ENCODE measurements around the gene TMEM74B.

Gene TMEM74B

GRCh38 chr20:1184260-1184637 is 532 bp downstream of the TMEM74B start:
- H3K4me3 ChIP-seq (ENCODE audit: low read length), result no peak overlapping the region

GRCh38 chr20:1183153-1183552 is 1.6 kb downstream of the TMEM74B start:
- no peak overlapping the region for H3K9ac ChIP-seq (ENCODE audit: low read length)
- H3K27me3 ChIP-seq (replicated peaks; ENCODE audit: insufficient read depth, low read length), result no peaks in the 10 kb centered on the region
- H3F3A ChIP-seq (ENCODE audit: insufficient read depth, low read length), result no peaks in the 10 kb centered on the region
- no peak overlapping the region for H2AFZ ChIP-seq (ENCODE audit: low read length)
- TF ChIP-seq, protein P1, sequence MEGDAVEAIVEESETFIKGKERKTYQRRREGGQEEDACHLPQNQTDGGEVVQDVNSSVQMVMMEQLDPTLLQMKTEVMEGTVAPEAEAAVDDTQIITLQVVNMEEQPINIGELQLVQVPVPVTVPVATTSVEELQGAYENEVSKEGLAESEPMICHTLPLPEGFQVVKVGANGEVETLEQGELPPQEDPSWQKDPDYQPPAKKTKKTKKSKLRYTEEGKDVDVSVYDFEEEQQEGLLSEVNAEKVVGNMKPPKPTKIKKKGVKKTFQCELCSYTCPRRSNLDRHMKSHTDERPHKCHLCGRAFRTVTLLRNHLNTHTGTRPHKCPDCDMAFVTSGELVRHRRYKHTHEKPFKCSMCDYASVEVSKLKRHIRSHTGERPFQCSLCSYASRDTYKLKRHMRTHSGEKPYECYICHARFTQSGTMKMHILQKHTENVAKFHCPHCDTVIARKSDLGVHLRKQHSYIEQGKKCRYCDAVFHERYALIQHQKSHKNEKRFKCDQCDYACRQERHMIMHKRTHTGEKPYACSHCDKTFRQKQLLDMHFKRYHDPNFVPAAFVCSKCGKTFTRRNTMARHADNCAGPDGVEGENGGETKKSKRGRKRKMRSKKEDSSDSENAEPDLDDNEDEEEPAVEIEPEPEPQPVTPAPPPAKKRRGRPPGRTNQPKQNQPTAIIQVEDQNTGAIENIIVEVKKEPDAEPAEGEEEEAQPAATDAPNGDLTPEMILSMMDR (IDR thresholded peaks at IDR 0.05; ENCODE audit: low read length), result no peak
- TF ChIP-seq EZH2 (optimal IDR thresholded peaks at IDR 0.05; ENCODE audit: low read depth, low read length) (no peak), EZH2phosphoT487 (IDR thresholded peaks at IDR 0.05; ENCODE audit: low read length) (no peak)
- peaks cover 4% of the 10 kb centered on the region; the same call in 1 of the 2 replicates for H3K4me1 ChIP-seq (ENCODE audit: low read length)
- no peaks in the 10 kb centered on the region for H3K9me3 ChIP-seq (replicated peaks; ENCODE audit: insufficient read depth, low read length)
- no peaks in the 10 kb centered on the region for H3K9me2 ChIP-seq (replicated peaks; ENCODE audit: insufficient read depth, low read length)
- H3K79me2 ChIP-seq (ENCODE audit: low read length), result no peaks in the 10 kb centered on the region
- no peaks in the 10 kb centered on the region for H4K20me1 ChIP-seq (ENCODE audit: insufficient read depth, low read length)
- H3K36me3 ChIP-seq (replicated peaks; ENCODE audit: insufficient read depth, low read length), result no peaks in the 10 kb centered on the region
- no peak for DNase-seq
- H3K4me2 ChIP-seq (ENCODE audit: low read depth, low read length), result no peak overlapping the region
- no peak overlapping the region for H3K4me3 ChIP-seq (ENCODE audit: low read length)
- no peak overlapping the region for H3K27ac ChIP-seq (ENCODE audit: low read length)

More at GRCh38 chr20:1184260-1184637, 532 bp downstream of the TMEM74B start:
- Histone ChIP-seq H3F3A (ENCODE audit: insufficient read depth, low read length) (no peaks in the 10 kb centered on the region), H3K9me2 (replicated peaks; ENCODE audit: insufficient read depth, low read length) (no peaks in the 10 kb centered on the region), H3K9me3 (replicated peaks; ENCODE audit: insufficient read depth, low read length) (no peaks in the 10 kb centered on the region), H2AFZ (ENCODE audit: low read length) (no peak overlapping the region), H3K27ac (ENCODE audit: low read length) (no peak overlapping the region), H3K4me2 (ENCODE audit: low read depth, low read length) (no peak overlapping the region), H3K4me1 (ENCODE audit: low read length) (peaks cover 4% of the 10 kb centered on the region; the same call in 1 of the 2 replicates), H3K79me2 (ENCODE audit: low read length) (no peaks in the 10 kb centered on the region), H3K36me3 (replicated peaks; ENCODE audit: insufficient read depth, low read length) (no peaks in the 10 kb centered on the region), H3K27me3 (replicated peaks; ENCODE audit: insufficient read depth, low read length) (no peaks in the 10 kb centered on the region), H3K9ac (ENCODE audit: low read length) (no peak overlapping the region), H4K20me1 (ENCODE audit: insufficient read depth, low read length) (no peaks in the 10 kb centered on the region)
- TF ChIP-seq EZH2phosphoT487 (IDR thresholded peaks at IDR 0.05; ENCODE audit: low read length) (no peak), EZH2 (optimal IDR thresholded peaks at IDR 0.05; ENCODE audit: low read depth, low read length) (no peak)
- TF ChIP-seq, protein P1 (IDR thresholded peaks at IDR 0.05; ENCODE audit: low read length), result no peak
- DNase-seq, result no peak

DNA sequence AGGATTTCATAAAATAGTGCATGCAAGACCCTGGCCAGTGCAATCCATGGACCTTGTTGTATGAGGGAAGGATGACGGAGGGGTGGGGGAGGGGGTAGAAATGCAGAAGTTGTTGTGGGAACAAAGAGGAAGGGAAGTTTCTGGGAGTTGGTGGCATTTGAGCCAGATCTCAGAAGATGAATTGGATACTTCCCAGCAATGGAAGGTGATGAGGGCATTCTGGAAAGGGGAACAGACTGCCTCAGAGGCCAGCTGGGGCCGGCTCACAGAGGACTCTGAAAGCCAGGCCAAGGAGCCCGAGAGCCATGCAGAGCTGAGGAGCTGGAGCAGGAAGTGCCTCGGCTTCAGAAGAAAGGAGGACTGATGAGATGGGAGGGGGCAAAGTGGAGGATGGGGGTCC is 2.7 kb downstream of the TMEM74B start:
- no peaks in the 10 kb centered on the region for H4K20me1 ChIP-seq (ENCODE audit: insufficient read depth, low read length)
- no peak overlapping the region for H3K9ac ChIP-seq (ENCODE audit: low read length)
- H3K4me3 ChIP-seq (ENCODE audit: low read length), result no peak overlapping the region
- H3K9me2 ChIP-seq (replicated peaks; ENCODE audit: insufficient read depth, low read length), result no peaks in the 10 kb centered on the region
- TF ChIP-seq, protein P1 (IDR thresholded peaks at IDR 0.05; ENCODE audit: low read length), result no peak
- TF ChIP-seq EZH2 (optimal IDR thresholded peaks at IDR 0.05; ENCODE audit: low read depth, low read length) (no peak), EZH2phosphoT487 (IDR thresholded peaks at IDR 0.05; ENCODE audit: low read length) (no peak)
- no peaks in the 10 kb centered on the region for H3K79me2 ChIP-seq (ENCODE audit: low read length)
- no peaks in the 10 kb centered on the region for H3K27me3 ChIP-seq (replicated peaks; ENCODE audit: insufficient read depth, low read length)
- H3F3A ChIP-seq (ENCODE audit: insufficient read depth, low read length), result no peaks in the 10 kb centered on the region
- no peak overlapping the region for H3K4me2 ChIP-seq (ENCODE audit: low read depth, low read length)
- no peak for DNase-seq
- peaks cover 4% of the 10 kb centered on the region; the same call in 1 of the 2 replicates for H3K4me1 ChIP-seq (ENCODE audit: low read length)
- H3K9me3 ChIP-seq (replicated peaks; ENCODE audit: insufficient read depth, low read length), result no peaks in the 10 kb centered on the region
- H3K36me3 ChIP-seq (replicated peaks; ENCODE audit: insufficient read depth, low read length), result no peaks in the 10 kb centered on the region
- H3K27ac ChIP-seq (ENCODE audit: low read length), result no peak overlapping the region
- H2AFZ ChIP-seq (ENCODE audit: low read length), result no peak overlapping the region

All from MM.1S (cell line).